ENCODE measurements around the gene NWD2.
"Not testable (repeated sequence)": the region's sequence is repeated elsewhere in the genome, so short reads cannot be mapped to it uniquely, and the experiment has no call there.

NWD2 gene

GRCh38 chr4:37393321-37393720 is 148.8 kb downstream of the NWD2 start:
- H3K36me3 ChIP-seq (ENCODE audit: insufficient read depth, low read length) = no peaks in the 10 kb centered on the region
- no peak overlapping the region for H3K9ac ChIP-seq (ENCODE audit: low read depth, low read length)
- H3K9me3 ChIP-seq (ENCODE audit: control insufficient read depth, insufficient read depth, low read length) = no peaks in the 10 kb centered on the region
- H3K4me1 ChIP-seq (ENCODE audit: insufficient read depth, low read length) = 0 out of 2 replicates have a peak, but pooled peaks cover 10% of the 10 kb centered on the region

GRCh38 chr4:37393889-37394288 is 149.3 kb downstream of the NWD2 start:
- Histone ChIP-seq H3K9me3 (ENCODE audit: control insufficient read depth, insufficient read depth, low read length) (no peaks in the 10 kb centered on the region), H3K36me3 (ENCODE audit: insufficient read depth, low read length) (no peaks in the 10 kb centered on the region), H3K9ac (ENCODE audit: low read depth, low read length) (no peak overlapping the region), H3K4me1 (ENCODE audit: insufficient read depth, low read length) (0 out of 2 replicates have a peak, but pooled peaks cover 6% of the 10 kb centered on the region)

GRCh38 chr4:37397505-37397904 is 153.0 kb downstream of the NWD2 start:
- no peak overlapping the region for H3K9ac ChIP-seq (ENCODE audit: low read depth, low read length)
- no peaks in the 10 kb centered on the region for H3K9me3 ChIP-seq (ENCODE audit: control insufficient read depth, insufficient read depth, low read length)
- no peaks in the 10 kb centered on the region for H3K36me3 ChIP-seq (ENCODE audit: insufficient read depth, low read length)
- H3K4me1 ChIP-seq (ENCODE audit: insufficient read depth, low read length) = 0 out of 2 replicates have a peak, but pooled peaks cover 9% of the 10 kb centered on the region

GRCh38 chr4:37400241-37400881 is 155.8 kb downstream of the NWD2 start:
- no peak overlapping the region for H3K9ac ChIP-seq (ENCODE audit: low read depth, low read length)

GRCh38 chr4:37407938-37408826 is 163.6 kb downstream of the NWD2 start:
- not testable (repeated sequence) for H3K4me1 ChIP-seq (ENCODE audit: insufficient read depth, low read length); H3K36me3 ChIP-seq (ENCODE audit: insufficient read depth, low read length); H3K9me3 ChIP-seq (ENCODE audit: control insufficient read depth, insufficient read depth, low read length)

More at GRCh38 chr4:37400241-37400881, 155.8 kb downstream of the NWD2 start:
- Histone ChIP-seq H3K36me3 (ENCODE audit: insufficient read depth, low read length) (no peaks in the 10 kb centered on the region), H3K9me3 (ENCODE audit: control insufficient read depth, insufficient read depth, low read length) (no peaks in the 10 kb centered on the region), H3K4me1 (ENCODE audit: insufficient read depth, low read length) (0 out of 2 replicates have a peak, but pooled peaks cover 3% of the 10 kb centered on the region)

GRCh38 chr4:37413612-37414011 is 169.1 kb downstream of the NWD2 start:
- H3K4me1 ChIP-seq (ENCODE audit: insufficient read depth, low read length); H3K9me3 ChIP-seq (ENCODE audit: control insufficient read depth, insufficient read depth, low read length); H3K36me3 ChIP-seq (ENCODE audit: insufficient read depth, low read length); H3K9ac ChIP-seq (ENCODE audit: low read depth, low read length): not testable (repeated sequence)

More at GRCh38 chr4:37407938-37408826, 163.6 kb downstream of the NWD2 start:
- H3K9ac ChIP-seq (ENCODE audit: low read depth, low read length) = not testable (repeated sequence)

- no peaks in the 10 kb centered on the region for H3K9me3 ChIP-seq (ENCODE audit: control insufficient read depth, insufficient read depth, low read length)
- H3K9ac ChIP-seq (ENCODE audit: low read depth, low read length) = no peak overlapping the region
- no peaks in the 10 kb centered on the region for H3K4me1 ChIP-seq (ENCODE audit: insufficient read depth, low read length)
- no peaks in the 10 kb centered on the region for H3K36me3 ChIP-seq (ENCODE audit: insufficient read depth, low read length)
Observed at GRCh38 chr4:37415845-37416369, 171.4 kb downstream of the NWD2 start.

- Histone ChIP-seq H3K36me3 (ENCODE audit: insufficient read depth, low read length) (no peaks in the 10 kb centered on the region), H3K4me1 (ENCODE audit: insufficient read depth, low read length) (no peaks in the 10 kb centered on the region), H3K9me3 (ENCODE audit: control insufficient read depth, insufficient read depth, low read length) (no peaks in the 10 kb centered on the region), H3K9ac (ENCODE audit: low read depth, low read length) (no peak overlapping the region)
Observed at GRCh38 chr4:37421614-37422013, 177.1 kb downstream of the NWD2 start.

GRCh38 chr4:37422102-37422501 is 177.6 kb downstream of the NWD2 start:
- Histone ChIP-seq H3K9ac (ENCODE audit: low read depth, low read length) (no peak overlapping the region), H3K36me3 (ENCODE audit: insufficient read depth, low read length) (no peaks in the 10 kb centered on the region), H3K9me3 (ENCODE audit: control insufficient read depth, insufficient read depth, low read length) (no peaks in the 10 kb centered on the region), H3K4me1 (ENCODE audit: insufficient read depth, low read length) (no peaks in the 10 kb centered on the region)

- H3K4me1 ChIP-seq (ENCODE audit: insufficient read depth, low read length) = no peaks in the 10 kb centered on the region
- no peak overlapping the region for H3K9ac ChIP-seq (ENCODE audit: low read depth, low read length)
- no peaks in the 10 kb centered on the region for H3K9me3 ChIP-seq (ENCODE audit: control insufficient read depth, insufficient read depth, low read length)
- H3K36me3 ChIP-seq (ENCODE audit: insufficient read depth, low read length) = no peaks in the 10 kb centered on the region
Observed at GRCh38 chr4:37422638-37423037, 178.1 kb downstream of the NWD2 start.

GRCh38 chr4:37423310-37423709 is 178.8 kb downstream of the NWD2 start:
- H3K36me3 ChIP-seq (ENCODE audit: insufficient read depth, low read length) = no peaks in the 10 kb centered on the region
- H3K9ac ChIP-seq (ENCODE audit: low read depth, low read length) = no peak overlapping the region
- no peaks in the 10 kb centered on the region for H3K9me3 ChIP-seq (ENCODE audit: control insufficient read depth, insufficient read depth, low read length)
- H3K4me1 ChIP-seq (ENCODE audit: insufficient read depth, low read length) = no peaks in the 10 kb centered on the region

GRCh38 chr4:37424753-37425152 is 180.2 kb downstream of the NWD2 start:
- Histone ChIP-seq H3K9ac (ENCODE audit: low read depth, low read length) (no peak overlapping the region), H3K9me3 (ENCODE audit: control insufficient read depth, insufficient read depth, low read length) (no peaks in the 10 kb centered on the region), H3K4me1 (ENCODE audit: insufficient read depth, low read length) (no peaks in the 10 kb centered on the region), H3K36me3 (ENCODE audit: insufficient read depth, low read length) (no peaks in the 10 kb centered on the region)

GRCh38 chr4:37425857-37426256 is 181.3 kb downstream of the NWD2 start:
- no peak overlapping the region for H3K9ac ChIP-seq (ENCODE audit: low read depth, low read length)
- H3K9me3 ChIP-seq (ENCODE audit: control insufficient read depth, insufficient read depth, low read length) = no peaks in the 10 kb centered on the region
- no peaks in the 10 kb centered on the region for H3K4me1 ChIP-seq (ENCODE audit: insufficient read depth, low read length)
- no peaks in the 10 kb centered on the region for H3K36me3 ChIP-seq (ENCODE audit: insufficient read depth, low read length)

- H3K4me1 ChIP-seq (ENCODE audit: insufficient read depth, low read length) = no peaks in the 10 kb centered on the region
- no peak overlapping the region for H3K9ac ChIP-seq (ENCODE audit: low read depth, low read length)
- H3K36me3 ChIP-seq (ENCODE audit: insufficient read depth, low read length) = no peaks in the 10 kb centered on the region
- no peaks in the 10 kb centered on the region for H3K9me3 ChIP-seq (ENCODE audit: control insufficient read depth, insufficient read depth, low read length)
Observed at GRCh38 chr4:37427193-37427592, 182.7 kb downstream of the NWD2 start.

- Histone ChIP-seq H3K4me1 (ENCODE audit: insufficient read depth, low read length) (no peaks in the 10 kb centered on the region), H3K9ac (ENCODE audit: low read depth, low read length) (no peak overlapping the region), H3K9me3 (ENCODE audit: control insufficient read depth, insufficient read depth, low read length) (no peaks in the 10 kb centered on the region), H3K36me3 (ENCODE audit: insufficient read depth, low read length) (no peaks in the 10 kb centered on the region)
Observed at GRCh38 chr4:37429906-37430305, 185.4 kb downstream of the NWD2 start.

Data from ES-I3 (cell line).